Vagina (tissue), 2 donors: ENCODE data around the gene NFE2L2.

Experiments
- CTCF ChIP-seq, 3 experiments: fragments of 450-650 bp in 2 of 3; fragments of 200-600 bp in 1 of 3; sonication (generic) in 1 of 3; IDR thresholded peaks; one replicate each; pipeline ENCODE4 v1.5.1; 2017 to 2019; ENCODE audit warnings: antibody characterized with exemption in 3 of 3, mild to moderate bottlenecking in 2 of 3, moderate library complexity in 2 of 3
- POLR2A ChIP-seq, 2 donors: fragments of 450-650 bp; IDR thresholded peaks; one replicate each; pipeline ENCODE4 v1.6.1; 2017; ENCODE audit warnings: antibody characterized with exemption in 2 of 2, mild to moderate bottlenecking in 2 of 2, moderate library complexity in 2 of 2
- POLR2AphosphoS5 ChIP-seq, 2 donors: sonication (generic); formaldehyde crosslinking; IDR thresholded peaks; one replicate each; pipeline ENCODE4 v1.9.0; 2017; ENCODE audit warnings: antibody characterized with exemption in 2 of 2, mild to moderate bottlenecking in 2 of 2, low read depth in 1 of 2; ENCODE audit not compliant: insufficient read depth in 1 of 2

- TF ChIP-seq CTCF (IDR thresholded peaks at IDR 0.05) (no peak), POLR2A (IDR thresholded peaks at IDR 0.05) (no peak), POLR2AphosphoS5 (IDR thresholded peaks at IDR 0.05; ENCODE audit: insufficient read depth in 1 of 2, low read depth in 1 of 2) (no peak)
Observed at GRCh38 chr2:177193240-177193639, 71.3 kb downstream of the NFE2L2 start.
